HG02981 (cell line): Measurements from ENCODE around the gene ACTG1.

ENCODE experiments used
- ATAC-seq: cut with Tn5 transposase; IDR thresholded peaks from one replicate; pipeline ENCODE4 v1.9.1; 2021; ENCODE audit warnings: mild to moderate bottlenecking, moderate library complexity; ENCODE audit not compliant: unreplicated experiment

ACTG1 gene

GRCh38 chr17:81468111-81468769, 44.4 kb downstream of the ACTG1 start:
- no peak for ATAC-seq

GRCh38 chr17:81466564-81467472, 45.8 kb downstream of the ACTG1 start:
- ATAC-seq: no peak

- ATAC-seq: no peak
Measured at GRCh38 chr17:81465910-81466309, 46.7 kb downstream of the ACTG1 start.

GRCh38 chr17:81464586-81464985, 48.0 kb downstream of the ACTG1 start:
- no peak for ATAC-seq

GRCh38 chr17:81463506-81463905, 49.1 kb downstream of the ACTG1 start:
- ATAC-seq: no peak

GRCh38 chr17:81462506-81463125, 50.0 kb downstream of the ACTG1 start:
- ATAC-seq: no peak

DNA sequence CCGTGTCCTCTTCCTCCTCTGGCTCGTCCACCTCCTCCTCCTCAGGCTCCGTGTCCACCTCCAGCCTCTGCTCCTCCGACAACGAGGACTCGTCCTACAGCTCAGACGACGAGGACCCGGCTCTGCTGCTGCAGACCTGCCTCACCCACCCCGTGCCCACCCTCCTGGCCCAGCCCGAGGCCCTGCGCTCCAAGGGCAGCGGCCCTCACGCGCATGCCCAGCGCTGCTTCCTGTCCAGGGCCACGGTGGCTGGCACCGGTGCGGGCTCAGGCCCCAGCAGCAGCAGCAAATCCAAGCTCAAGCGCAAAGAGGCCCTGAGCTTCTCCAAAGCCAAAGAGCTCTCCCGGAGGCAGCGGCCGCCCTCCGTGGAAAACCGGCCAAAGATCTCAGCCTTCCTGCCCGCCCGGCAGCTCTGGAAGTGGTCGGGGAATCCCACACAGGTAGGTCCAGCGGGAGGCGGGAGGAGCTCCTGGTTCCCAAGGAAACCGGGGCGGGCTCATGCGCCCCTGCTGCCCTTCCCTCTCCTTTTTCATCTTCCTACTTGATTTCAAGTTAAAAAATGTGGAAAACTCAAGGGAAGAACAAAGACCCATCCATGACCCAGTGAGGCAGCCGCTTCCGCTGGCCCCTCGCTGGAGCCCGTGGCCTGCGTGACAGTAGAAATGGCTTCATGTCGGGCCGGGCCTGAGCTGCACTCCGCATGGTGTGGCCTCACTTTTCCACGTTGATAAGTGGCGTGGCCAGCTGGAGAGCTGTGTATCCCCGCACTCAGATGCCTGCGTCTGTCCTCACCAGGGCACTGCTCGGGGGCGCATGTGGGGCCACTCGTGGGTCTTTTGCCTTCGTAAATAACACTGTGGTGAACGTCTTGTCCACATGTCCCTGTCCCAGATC, 50.7 kb downstream of the ACTG1 start:
- no peak for ATAC-seq

DNA sequence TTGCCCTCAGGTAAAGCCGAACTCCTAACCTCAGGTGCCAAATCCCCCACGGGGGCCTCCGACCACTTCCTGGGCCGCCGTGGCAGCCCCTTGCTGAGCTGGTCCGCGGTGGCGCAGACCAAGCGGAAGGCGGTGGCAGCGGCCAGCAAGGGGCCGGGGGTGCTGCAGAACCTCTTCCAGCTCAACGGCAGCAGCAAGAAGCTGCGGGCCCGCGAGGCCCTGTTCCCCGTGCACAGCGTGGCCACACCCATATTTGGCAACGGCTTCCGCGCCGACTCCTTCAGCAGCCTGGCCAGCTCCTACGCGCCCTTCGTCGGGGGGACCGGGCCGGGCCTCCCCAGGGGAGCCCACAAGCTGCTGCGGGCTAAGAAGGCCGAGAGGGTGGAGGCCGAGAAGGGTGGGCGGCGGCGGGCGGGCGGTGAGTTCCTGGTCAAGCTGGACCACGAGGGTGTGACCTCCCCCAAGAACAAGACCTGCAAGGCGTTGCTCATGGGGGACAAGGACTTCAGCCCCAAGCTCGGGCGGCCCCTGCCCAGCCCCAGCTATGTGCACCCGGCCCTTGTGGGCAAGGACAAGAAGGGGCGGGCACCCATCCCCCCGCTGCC, 51.6 kb downstream of the ACTG1 start:
- ATAC-seq: no peak
